GM18505 (cell line): ENCODE results near the gene RSPRY1.
"Not testable (repeated sequence)": the region's sequence is repeated elsewhere in the genome, so short reads cannot be mapped to it uniquely, and the experiment has no call there.

ENCODE experiments used
- ATAC-seq: cut with Tn5 transposase; IDR thresholded peaks from one replicate; pipeline ENCODE4 v1.9.1; 2021; ENCODE audit not compliant: unreplicated experiment
- POLR2A ChIP-seq: IDR thresholded peaks from 4 replicates; pipeline ENCODE4 v1.6.1; 2011; ENCODE audit warnings: borderline replicate concordance; ENCODE audit not compliant: insufficient read depth, insufficient read length; ENCODE audit errors: extremely low read depth

RSPRY1 gene

GRCh38 chr16:57166951-57167350, 19.2 kb upstream of the RSPRY1 start:
- ATAC-seq = no peak
- no peak for TF ChIP-seq POLR2A

GRCh38 chr16:57167538-57167937, 18.6 kb upstream of the RSPRY1 start:
- no peak for ATAC-seq
- no peak for TF ChIP-seq POLR2A

GRCh38 chr16:57167953-57168352, 18.2 kb upstream of the RSPRY1 start:
- no peak for TF ChIP-seq POLR2A

GRCh38 chr16:57169327-57169726, 16.8 kb upstream of the RSPRY1 start:
- TF ChIP-seq POLR2A = no peak
- no peak for ATAC-seq

More at GRCh38 chr16:57167953-57168352, 18.2 kb upstream of the RSPRY1 start:
- ATAC-seq = no peak

GRCh38 chr16:57172721-57173290, 13.3 kb upstream of the RSPRY1 start:
- TF ChIP-seq POLR2A = no peak
- no peak for ATAC-seq

- ATAC-seq = no peak
- no peak for TF ChIP-seq POLR2A
These were observed 10.2 kb upstream of the RSPRY1 start for GRCh38 chr16:57175896-57176295.

- no peak for TF ChIP-seq POLR2A
- ATAC-seq = no peak
These were observed 7.9 kb upstream of the RSPRY1 start for GRCh38 chr16:57178196-57178595.

GRCh38 chr16:57178793-57179212, 7.3 kb upstream of the RSPRY1 start:
- no peak for TF ChIP-seq POLR2A
- ATAC-seq = no peak

- no peak for ATAC-seq
- no peak for TF ChIP-seq POLR2A
These were observed 6.8 kb upstream of the RSPRY1 start for GRCh38 chr16:57179215-57179828.

- TF ChIP-seq POLR2A = no peak
- no peak for ATAC-seq
These were observed 2.0 kb upstream of the RSPRY1 start for GRCh38 chr16:57184113-57184512.

GRCh38 chr16:57184887-57185445, 1.2 kb upstream of the RSPRY1 start:
- no peak for TF ChIP-seq POLR2A
- ATAC-seq = no peak

- TF ChIP-seq POLR2A = no peak
- ATAC-seq = peak; percentile 39
These were observed 634 bp upstream of the RSPRY1 start for GRCh38 chr16:57185446-57185944.

GRCh38 chr16:57186872-57187854, 1.0 kb downstream of the RSPRY1 start:
- ATAC-seq = no peak
- peak; percentile 39 for TF ChIP-seq POLR2A

GRCh38 chr16:57187902-57188710, 2.0 kb downstream of the RSPRY1 start:
- not testable (repeated sequence) for ATAC-seq
